ENCODE data around the gene SCLT1. TPM values are rescaled to one million over a fixed set of nuclear protein-coding genes. Genes with fewer than 3 reads are reported as not detected.
A peak's percentile ranks its signal among the peaks of the same experiment; 100 is the strongest.

SCLT1 gene
- total RNA-seq, 1 donor from 2014 or later: 24.1 TPM

- Mint-ChIP-seq H3K36me3 (ENCODE audit: low read depth) (peaks cover 56% of the 10 kb centered on the region), H3K4me1 (ENCODE audit: low read depth) (peaks cover 28% of the 10 kb centered on the region), H3K27me3 (ENCODE audit: low read depth) (no peaks in the 10 kb centered on the region), H3K9me3 (no peaks in the 10 kb centered on the region), H3K4me3 (ENCODE audit: low read depth) (no peak overlapping the region), H3K27ac (peak overlapping the region; percentile 65)
- no peak for DNase-seq (ENCODE audit: low spot score)
- intact Hi-C loops (cut with micrococcal nuclease): loop anchor here (2.0 kb wide), 1 partner anchor 21 kb away; no protein-coding TSS in a partner anchor
Observed at GRCh38 chr4:128841402-128841801, 251.9 kb downstream of the SCLT1 start.

GRCh38 chr4:128840711-128841318, 252.5 kb downstream of the SCLT1 start:
- Mint-ChIP-seq H3K27me3 (ENCODE audit: low read depth) (no peaks in the 10 kb centered on the region), H3K4me3 (ENCODE audit: low read depth) (no peak overlapping the region), H3K27ac (peak overlapping the region; percentile 65), H3K36me3 (ENCODE audit: low read depth) (peaks cover 54% of the 10 kb centered on the region), H3K9me3 (no peaks in the 10 kb centered on the region), H3K4me1 (ENCODE audit: low read depth) (peaks cover 28% of the 10 kb centered on the region)
- DNase-seq (ENCODE audit: low spot score): no peak
- intact Hi-C loops (cut with micrococcal nuclease): loop anchor here (2.0 kb wide), 1 partner anchor 22 kb away; no protein-coding TSS in a partner anchor

- DNase-seq (ENCODE audit: low spot score): no peak
- H3K36me3 Mint-ChIP-seq (ENCODE audit: low read depth): peaks cover 44% of the 10 kb centered on the region
- no peak overlapping the region for H3K4me3 Mint-ChIP-seq (ENCODE audit: low read depth)
- no peaks in the 10 kb centered on the region for H3K27me3 Mint-ChIP-seq (ENCODE audit: low read depth)
- intact Hi-C loops (cut with micrococcal nuclease): no loop called here
- peaks cover 28% of the 10 kb centered on the region for H3K4me1 Mint-ChIP-seq (ENCODE audit: low read depth)
- H3K9me3 Mint-ChIP-seq: no peaks in the 10 kb centered on the region
- H3K27ac Mint-ChIP-seq: no peak overlapping the region
Observed at GRCh38 chr4:128837679-128838078, 255.7 kb downstream of the SCLT1 start.

- no peak for DNase-seq (ENCODE audit: low spot score)
- no peaks in the 10 kb centered on the region for H3K27me3 Mint-ChIP-seq (ENCODE audit: low read depth)
- H3K27ac Mint-ChIP-seq: no peak overlapping the region
- no peak overlapping the region for H3K4me3 Mint-ChIP-seq (ENCODE audit: low read depth)
- H3K36me3 Mint-ChIP-seq (ENCODE audit: low read depth): peaks cover 45% of the 10 kb centered on the region
- no peaks in the 10 kb centered on the region for H3K9me3 Mint-ChIP-seq
- peaks cover 28% of the 10 kb centered on the region for H3K4me1 Mint-ChIP-seq (ENCODE audit: low read depth)
- intact Hi-C loops (cut with micrococcal nuclease): no loop called here
Observed at GRCh38 chr4:128837198-128837597, 256.1 kb downstream of the SCLT1 start.

GRCh38 chr4:128835498-128836222, 257.7 kb downstream of the SCLT1 start:
- H3K9me3 Mint-ChIP-seq: no peaks in the 10 kb centered on the region

More at GRCh38 chr4:128835498-128836222, 257.7 kb downstream of the SCLT1 start:
- no peaks in the 10 kb centered on the region for H3K27me3 Mint-ChIP-seq (ENCODE audit: low read depth)
- H3K36me3 Mint-ChIP-seq (ENCODE audit: low read depth): peaks cover 47% of the 10 kb centered on the region
- H3K4me1 Mint-ChIP-seq (ENCODE audit: low read depth): peaks cover 25% of the 10 kb centered on the region
- intact Hi-C loops (cut with micrococcal nuclease): no loop called here
- DNase-seq (ENCODE audit: low spot score): no peak
- no peak overlapping the region for H3K27ac Mint-ChIP-seq
- H3K4me3 Mint-ChIP-seq (ENCODE audit: low read depth): no peak overlapping the region

Other genes with a start within 250 kb of the SCLT1 start
- gene C4orf33, start 2.6 kb upstream of the SCLT1 start, total RNA-seq: 7.1 and 9.2 TPM in 2 replicates

All from activated T-helper 2 cell treated with anti-CD3 and anti-CD28 coated beads, Interferon-gamma antibody, Interleukin-2, Interleukin-4, amounts not matched to agents 10 μg/mL and 5 μg/mL and 100 μg/mL, durations not matched to agents 14 hours and 24 hours and 36 hours (primary cell).